Adrenal gland (tissue), 5 donors: ENCODE results near the gene TOLLIP.

Source experiments
- POLR2A ChIP-seq, 2 donors: fragments of 450-650 bp; IDR thresholded peaks; one replicate each; pipeline ENCODE4 v1.6.1; 2017; ENCODE audit warnings: antibody characterized with exemption in 2 of 2, mild to moderate bottlenecking in 2 of 2, moderate library complexity in 1 of 2
- TF ChIP-seq, protein P1 (sequence below), 6 experiments: fragments of 450-650 bp in 4 of 6; fragments of 200-600 bp in 2 of 6; sonication (generic) in 1 of 6; IDR thresholded peaks; 1 replicate in 5 of 6; 2 replicates in 1 of 6; pipeline versions ENCODE4 v1.5.1 to v1.8.0; 2016 to 2021; ENCODE audit warnings: antibody characterized with exemption in 6 of 6, mild to moderate bottlenecking in 2 of 6, moderate library complexity in 1 of 6
- donor health status: DM: no; HTN: no; CAD: no.

DNA sequence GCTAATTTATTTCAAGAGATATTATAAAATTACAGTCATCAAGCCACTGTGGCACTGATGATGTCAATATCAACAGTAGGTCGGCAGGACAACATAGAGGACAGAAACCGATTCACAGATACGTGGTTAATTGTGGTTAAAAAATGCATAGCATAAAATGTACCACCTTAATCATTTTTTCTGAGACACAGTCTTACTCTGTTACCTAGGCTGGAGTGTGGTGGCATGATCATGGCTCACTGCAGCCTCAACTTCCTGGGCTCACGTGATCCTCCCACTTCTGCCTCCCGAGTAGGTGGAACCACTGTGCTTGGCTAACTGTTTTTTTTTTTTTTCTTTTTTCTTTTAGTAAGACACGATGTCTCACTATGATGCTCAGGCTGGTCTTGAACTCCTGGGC, 21.0 kb upstream of the TOLLIP start:
- TF ChIP-seq, protein P1, sequence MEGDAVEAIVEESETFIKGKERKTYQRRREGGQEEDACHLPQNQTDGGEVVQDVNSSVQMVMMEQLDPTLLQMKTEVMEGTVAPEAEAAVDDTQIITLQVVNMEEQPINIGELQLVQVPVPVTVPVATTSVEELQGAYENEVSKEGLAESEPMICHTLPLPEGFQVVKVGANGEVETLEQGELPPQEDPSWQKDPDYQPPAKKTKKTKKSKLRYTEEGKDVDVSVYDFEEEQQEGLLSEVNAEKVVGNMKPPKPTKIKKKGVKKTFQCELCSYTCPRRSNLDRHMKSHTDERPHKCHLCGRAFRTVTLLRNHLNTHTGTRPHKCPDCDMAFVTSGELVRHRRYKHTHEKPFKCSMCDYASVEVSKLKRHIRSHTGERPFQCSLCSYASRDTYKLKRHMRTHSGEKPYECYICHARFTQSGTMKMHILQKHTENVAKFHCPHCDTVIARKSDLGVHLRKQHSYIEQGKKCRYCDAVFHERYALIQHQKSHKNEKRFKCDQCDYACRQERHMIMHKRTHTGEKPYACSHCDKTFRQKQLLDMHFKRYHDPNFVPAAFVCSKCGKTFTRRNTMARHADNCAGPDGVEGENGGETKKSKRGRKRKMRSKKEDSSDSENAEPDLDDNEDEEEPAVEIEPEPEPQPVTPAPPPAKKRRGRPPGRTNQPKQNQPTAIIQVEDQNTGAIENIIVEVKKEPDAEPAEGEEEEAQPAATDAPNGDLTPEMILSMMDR (IDR thresholded peaks at IDR 0.05): no peak
- TF ChIP-seq POLR2A (IDR thresholded peaks at IDR 0.05): no peak
